ENCODE results near the gene THSD7A. TPM values are rescaled to one million over a fixed set of nuclear protein-coding genes. Genes with fewer than 3 reads are reported as not detected.

THSD7A gene
- total and polyA plus RNA-seq, 2 of the 8 experiments (the other 6 are each of a cell fraction or from before 2014, with no cell fraction given): 0.44 to 1.2 TPM

DNA sequence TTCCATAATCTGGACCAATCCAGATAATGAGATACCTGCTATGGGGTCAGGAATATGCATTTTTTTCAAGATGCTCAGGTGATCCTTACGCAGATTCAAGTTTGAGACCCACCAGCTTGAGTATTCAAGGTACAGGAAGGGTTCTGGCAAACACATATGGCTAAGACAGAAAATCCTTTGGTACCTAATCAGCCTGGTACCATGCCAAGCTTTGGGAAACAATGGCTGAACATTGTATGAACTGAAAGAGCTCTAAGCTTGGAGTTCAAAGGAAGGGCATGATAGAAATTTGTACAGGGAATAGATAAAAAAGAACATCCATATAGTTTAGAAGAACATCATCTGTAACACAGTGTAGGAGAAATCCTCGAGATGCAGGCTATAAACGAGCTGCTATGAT lies 382.7 kb downstream of the THSD7A start (continued):
- TF ChIP-seq, protein P1, sequence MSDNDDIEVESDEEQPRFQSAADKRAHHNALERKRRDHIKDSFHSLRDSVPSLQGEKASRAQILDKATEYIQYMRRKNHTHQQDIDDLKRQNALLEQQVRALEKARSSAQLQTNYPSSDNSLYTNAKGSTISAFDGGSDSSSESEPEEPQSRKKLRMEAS (IDR thresholded peaks at IDR 0.05): no peak
- TF ChIP-seq TEAD4 (IDR thresholded peaks at IDR 0.05; ENCODE audit: low read depth, low read length): no peak

All from H1 (cell line).